ENCODE results near the gene NEBL. TPM values are rescaled to one million over a fixed set of nuclear protein-coding genes. Genes with fewer than 3 reads are reported as not detected.

The NEBL gene
- polyA plus RNA-seq, 1 experiment: not detected

GRCh38 chr10:20879136-20879535 is 18.0 kb downstream of the NEBL start:
- no peaks in the 10 kb centered on the region for H3K36me3 ChIP-seq (ENCODE audit: control insufficient read depth, insufficient read depth, low read length)
- H3K27me3 ChIP-seq (ENCODE audit: control insufficient read depth, insufficient read depth, low read length): no peaks in the 10 kb centered on the region
- POLR2A ChIA-PET: no interaction called here
- no peak for TF ChIP-seq CTCF (IDR thresholded peaks at IDR 0.05; ENCODE audit: insufficient read depth, low read depth, low read length)
- CTCF ChIA-PET: no interaction called here
- no peak overlapping the region for H3K4me3 ChIP-seq (ENCODE audit: low read depth, low read length)
- no peak for DNase-seq (ENCODE audit: low read depth)

- DNase-seq (ENCODE audit: low read depth): no peak
- ChIA-PET POLR2A (no interaction called here), CTCF (no interaction called here)
Measured at GRCh38 chr10:20877986-20878983, 18.8 kb downstream of the NEBL start.

GRCh38 chr10:20877554-20877953 is 19.6 kb downstream of the NEBL start:
- H3K36me3 ChIP-seq (ENCODE audit: control insufficient read depth, insufficient read depth, low read length): no peaks in the 10 kb centered on the region
- no peak overlapping the region for H3K4me3 ChIP-seq (ENCODE audit: low read depth, low read length)
- ChIA-PET CTCF (no interaction called here), POLR2A (no interaction called here)
- no peak for TF ChIP-seq CTCF (IDR thresholded peaks at IDR 0.05; ENCODE audit: insufficient read depth, low read depth, low read length)
- DNase-seq (ENCODE audit: low read depth): no peak
- no peaks in the 10 kb centered on the region for H3K27me3 ChIP-seq (ENCODE audit: control insufficient read depth, insufficient read depth, low read length)

More at GRCh38 chr10:20877986-20878983, 18.8 kb downstream of the NEBL start:
- Histone ChIP-seq H3K36me3 (ENCODE audit: control insufficient read depth, insufficient read depth, low read length) (no peaks in the 10 kb centered on the region), H3K4me3 (ENCODE audit: low read depth, low read length) (no peak overlapping the region), H3K27me3 (ENCODE audit: control insufficient read depth, insufficient read depth, low read length) (no peaks in the 10 kb centered on the region)
- TF ChIP-seq CTCF (IDR thresholded peaks at IDR 0.05; ENCODE audit: insufficient read depth, low read depth, low read length): no peak

- ChIA-PET POLR2A (no interaction called here), CTCF (interaction anchor here (0.6 kb wide), 1 partner anchor 28 kb away, joined by 4 read pairs; no protein-coding TSS in a partner anchor)
- no peak overlapping the region for H3K4me3 ChIP-seq (ENCODE audit: low read depth, low read length)
- no peak for DNase-seq (ENCODE audit: low read depth)
- no peaks in the 10 kb centered on the region for H3K27me3 ChIP-seq (ENCODE audit: control insufficient read depth, insufficient read depth, low read length)
- no peaks in the 10 kb centered on the region for H3K36me3 ChIP-seq (ENCODE audit: control insufficient read depth, insufficient read depth, low read length)
- no peak for TF ChIP-seq CTCF (IDR thresholded peaks at IDR 0.05; ENCODE audit: insufficient read depth, low read depth, low read length)
Measured at GRCh38 chr10:20874261-20874660, 22.9 kb downstream of the NEBL start.

GRCh38 chr10:20871970-20872369 is 25.1 kb downstream of the NEBL start:
- Histone ChIP-seq H3K27me3 (ENCODE audit: control insufficient read depth, insufficient read depth, low read length) (no peaks in the 10 kb centered on the region), H3K4me3 (ENCODE audit: low read depth, low read length) (no peak overlapping the region), H3K36me3 (ENCODE audit: control insufficient read depth, insufficient read depth, low read length) (no peaks in the 10 kb centered on the region)
- POLR2A ChIA-PET: no interaction called here
- no peak for DNase-seq (ENCODE audit: low read depth)
- TF ChIP-seq CTCF (IDR thresholded peaks at IDR 0.05; ENCODE audit: insufficient read depth, low read depth, low read length): no peak
- CTCF ChIA-PET: no interaction called here
